GM19467 (cell line): ENCODE measurements around the gene SPHKAP.
"Not testable (repeated sequence)": the region's sequence is repeated elsewhere in the genome, so short reads cannot be mapped to it uniquely, and the experiment has no call there.

Source experiments
- ATAC-seq: cut with Tn5 transposase; IDR thresholded peaks from one replicate; pipeline ENCODE4 v1.9.1; 2021; ENCODE audit warnings: mild to moderate bottlenecking, moderate library complexity; ENCODE audit not compliant: unreplicated experiment

SPHKAP gene

GRCh38 chr2:228038967-228039366, 142.5 kb downstream of the SPHKAP start:
- ATAC-seq: no peak

DNA sequence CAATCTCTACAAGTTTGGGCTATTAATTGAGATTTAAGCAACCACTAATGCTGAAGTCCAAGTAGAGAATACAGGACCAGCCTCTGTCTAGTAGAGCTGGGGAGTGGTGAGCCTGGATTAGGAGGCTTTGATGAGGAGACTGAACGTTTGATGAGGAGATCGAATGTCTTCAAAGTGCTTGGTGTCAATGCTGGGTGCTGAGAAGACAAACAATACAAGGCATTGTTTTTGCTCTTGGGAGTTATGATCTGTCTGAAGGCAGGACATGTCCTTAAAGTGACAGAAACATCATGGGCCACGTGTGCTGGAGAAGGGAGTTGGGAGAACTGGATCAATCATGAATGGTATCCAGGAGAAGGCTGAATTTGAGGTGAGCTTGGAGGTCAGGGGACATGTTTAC, 143.6 kb downstream of the SPHKAP start:
- ATAC-seq: no peak

DNA sequence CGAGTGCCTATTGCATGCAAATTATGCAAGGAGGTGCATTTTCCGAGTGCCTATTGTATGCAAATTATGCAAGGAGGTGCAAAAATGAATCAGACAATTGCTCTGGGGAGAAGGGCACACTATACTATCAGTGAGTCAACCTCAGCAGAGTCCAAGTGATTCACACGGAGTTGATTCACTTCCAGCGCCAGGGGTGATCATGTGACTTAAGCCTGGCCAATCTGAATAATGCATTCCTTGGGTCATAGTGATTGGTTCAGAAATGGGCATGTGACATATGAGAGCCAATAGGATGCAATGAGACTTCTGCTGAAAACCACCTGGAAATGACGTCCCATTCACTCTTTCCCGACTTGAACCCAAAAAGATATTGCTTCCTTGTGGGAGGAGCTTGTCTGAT, 157.9 kb downstream of the SPHKAP start:
- no peak for ATAC-seq

DNA sequence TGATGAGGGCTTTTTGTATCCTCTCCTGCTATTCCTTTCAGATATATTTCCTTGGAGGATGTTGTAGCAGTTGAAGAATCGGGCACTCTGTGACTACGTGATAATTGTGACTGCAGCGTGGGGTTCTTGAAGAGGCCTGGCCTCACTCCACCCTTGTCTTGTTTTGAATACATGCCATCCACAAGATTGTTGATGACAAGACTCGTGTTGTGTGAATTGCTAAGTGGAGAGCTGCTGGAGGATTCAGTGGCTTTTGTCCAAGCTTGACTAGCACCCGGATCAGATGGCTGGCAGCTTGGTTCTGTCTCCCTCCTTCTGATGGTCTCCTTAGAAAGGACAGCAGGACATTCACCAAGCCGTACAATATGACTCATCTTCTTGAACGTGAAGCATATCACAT, 163.2 kb downstream of the SPHKAP start:
- no peak for ATAC-seq

DNA sequence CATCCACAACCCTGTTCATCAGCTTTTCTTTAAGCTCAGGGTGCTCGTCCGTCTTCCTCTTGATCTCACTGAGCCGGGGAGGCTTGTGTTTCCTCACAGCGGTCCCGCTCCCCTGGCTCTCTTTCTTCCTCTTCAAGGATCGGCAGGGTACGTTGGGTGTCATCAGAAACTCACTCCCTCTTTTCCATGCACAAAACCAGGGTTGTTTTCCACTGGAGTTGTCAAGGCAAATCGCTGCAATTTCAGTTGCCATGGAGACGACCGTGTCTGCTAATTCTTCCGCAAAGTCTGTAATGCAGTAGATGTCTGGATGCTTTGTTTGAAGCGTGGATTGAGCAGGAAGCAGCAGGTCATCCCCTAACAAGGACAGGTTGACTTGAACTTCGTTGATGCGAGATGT, 163.7 kb downstream of the SPHKAP start:
- no peak for ATAC-seq

GRCh38 chr2:228016402-228016801, 165.1 kb downstream of the SPHKAP start:
- ATAC-seq: no peak

GRCh38 chr2:228015741-228016140, 165.7 kb downstream of the SPHKAP start:
- ATAC-seq: no peak

GRCh38 chr2:227996366-227996765, 185.1 kb downstream of the SPHKAP start:
- ATAC-seq: no peak

DNA sequence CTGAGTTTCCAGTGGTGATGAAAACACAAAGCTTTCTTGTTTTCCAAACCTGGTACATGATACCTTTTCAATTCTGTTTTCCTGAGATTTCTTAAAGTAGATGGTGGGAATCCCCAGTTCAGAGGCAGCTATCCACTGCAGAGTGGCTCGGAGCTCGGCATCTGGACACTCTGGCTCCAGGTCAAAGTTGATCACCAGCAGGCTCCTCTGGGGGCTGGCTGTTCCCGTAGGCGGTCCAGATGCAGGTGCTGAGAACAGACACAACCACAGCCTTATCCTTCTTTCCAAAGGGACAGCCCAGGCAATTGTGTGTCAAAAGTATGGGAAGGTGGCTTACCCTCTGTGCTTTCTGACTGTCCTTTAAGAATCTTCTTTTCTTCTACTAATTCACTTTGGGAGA, 190.6 kb downstream of the SPHKAP start:
- no peak for ATAC-seq

- no peak for ATAC-seq
Observed at GRCh38 chr2:227973241-227973640, 208.2 kb downstream of the SPHKAP start.

DNA sequence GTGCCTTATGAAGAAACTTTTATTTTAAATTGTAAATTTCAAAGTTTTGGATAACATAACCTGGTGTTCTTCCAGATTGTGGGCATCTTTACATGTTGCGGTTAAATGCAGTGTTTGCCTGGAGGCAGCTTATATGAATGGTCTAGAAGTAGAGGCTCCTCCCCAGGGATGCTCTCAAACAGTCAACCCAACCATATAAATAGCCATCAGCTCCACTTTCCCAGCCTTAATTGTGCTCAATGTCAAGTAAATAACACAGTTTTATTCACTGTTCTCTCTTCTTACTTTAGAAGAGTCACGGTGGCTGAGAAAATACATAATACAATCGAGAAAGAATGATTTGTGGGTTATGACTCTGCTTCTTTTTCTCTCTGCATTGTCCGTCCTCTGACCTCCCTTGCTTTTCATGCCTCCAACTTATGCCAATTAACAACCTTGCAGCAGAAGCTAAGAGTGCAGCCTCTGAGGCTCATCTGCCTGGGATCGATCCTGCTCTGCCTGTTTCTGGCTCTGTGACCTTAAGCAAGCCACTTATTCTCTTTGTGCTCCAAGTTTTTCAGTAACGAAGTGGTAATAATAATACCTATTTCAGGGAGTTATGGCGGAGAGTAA, 209.8 kb downstream of the SPHKAP start:
- ATAC-seq: no peak

DNA sequence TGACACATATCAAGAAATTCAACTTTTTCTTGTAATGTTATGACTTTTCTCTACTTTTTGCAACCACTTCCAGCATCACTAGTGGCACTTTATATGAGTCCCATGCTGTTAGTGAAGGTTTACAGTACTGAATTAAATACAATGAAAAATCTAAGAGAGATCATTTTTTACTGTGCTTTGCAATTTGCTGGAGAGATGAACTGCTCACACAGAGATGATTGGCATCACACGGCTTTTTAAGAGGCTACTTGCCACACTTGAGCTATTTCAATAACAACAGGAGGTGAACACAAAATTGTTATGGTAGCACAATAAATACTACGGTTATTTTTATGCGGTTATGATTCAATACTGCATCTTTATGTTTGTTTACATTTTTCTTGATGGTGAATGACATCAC, 221.2 kb downstream of the SPHKAP start:
- ATAC-seq: no peak

- no peak for ATAC-seq
Observed at GRCh38 chr2:227942965-227943364, 238.5 kb downstream of the SPHKAP start.

- ATAC-seq: no peak
Observed at GRCh38 chr2:227942021-227942420, 239.5 kb downstream of the SPHKAP start.

DNA sequence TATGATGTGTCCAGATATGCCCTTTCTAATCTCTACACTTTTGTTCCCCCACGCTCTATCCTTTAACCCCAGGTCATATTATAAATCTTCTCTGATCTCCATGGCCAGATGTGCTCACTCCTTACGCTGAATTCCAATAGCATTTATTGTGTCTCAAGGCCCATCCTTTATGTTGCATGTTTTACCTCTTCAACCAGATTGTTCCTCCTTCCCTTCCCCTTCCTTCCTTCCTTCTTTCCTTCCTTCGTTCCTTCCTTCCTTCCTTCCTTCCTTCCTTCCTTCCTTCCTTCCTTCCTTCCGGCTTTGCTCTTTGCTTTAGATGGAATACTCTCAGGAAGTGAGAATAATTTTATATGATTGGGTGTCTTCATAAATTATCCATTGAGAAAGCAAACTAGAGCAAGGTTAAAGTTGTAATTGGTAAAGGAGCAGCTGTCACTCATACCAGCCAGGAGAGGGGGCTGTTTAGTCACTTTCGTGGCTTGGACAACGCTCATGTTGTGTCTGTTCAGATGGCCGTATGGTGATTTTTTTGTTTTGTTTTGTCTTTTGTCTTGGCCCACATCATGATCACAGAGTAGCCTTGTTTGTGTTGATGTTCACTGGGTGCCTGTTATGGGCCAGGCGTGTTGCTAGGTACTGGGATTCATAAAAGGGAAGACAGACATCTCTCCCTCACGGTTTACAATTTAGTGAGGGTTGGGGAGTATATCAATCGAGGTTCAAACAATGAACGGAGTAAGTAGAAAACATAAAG, 242.0 kb downstream of the SPHKAP start:
- no peak for ATAC-seq

GRCh38 chr2:227936249-227936648, 245.2 kb downstream of the SPHKAP start:
- ATAC-seq: not testable (repeated sequence)

- no peak for ATAC-seq
Observed at GRCh38 chr2:227933884-227934283, 247.6 kb downstream of the SPHKAP start.

GRCh38 chr2:227932403-227932802, 249.1 kb downstream of the SPHKAP start:
- ATAC-seq: no peak

- no peak for ATAC-seq
Observed at GRCh38 chr2:227932001-227932400, 249.5 kb downstream of the SPHKAP start.
